Loucy (cell line): ENCODE measurements around the gene IBA57.

Experiments used
- CTCF ChIP-seq: fragments of 200-600 bp; sonication (generic); conservative IDR thresholded peaks from 2 replicates; pipeline ENCODE4 v1.5.1; 2014; ENCODE audit warnings: mild to moderate bottlenecking, antibody characterized with exemption, low read length
- EZH2phosphoT487 ChIP-seq: fragments of 200-600 bp; IDR thresholded peaks from 2 replicates; pipeline ENCODE4 v1.6.1; 2018; ENCODE audit warnings: antibody characterized with exemption, mild to moderate bottlenecking, moderate library complexity, borderline replicate concordance

- no peak for TF ChIP-seq CTCF
- TF ChIP-seq EZH2phosphoT487: no peak
Observed at GRCh38 chr1:228139931-228140723, 25.5 kb upstream of the IBA57 start, which contains the start of gene GUK1.
